K562 (cell line): ENCODE measurements around the gene PAQR4. TPM values are rescaled to one million over a fixed set of nuclear protein-coding genes. Genes with fewer than 3 reads are reported as not detected.

Source experiments
- CBFA2T3 ChIP-seq: fragments of 450-650 bp; IDR thresholded peaks from 2 replicates; pipeline ENCODE4 v1.6.1; 2017
- FOXP1 ChIP-seq: sonication (generic); formaldehyde crosslinking; IDR thresholded peaks from 2 replicates; pipeline ENCODE4 v1.8.0; 2022; ENCODE audit warnings: mild to moderate bottlenecking, missing genetic modification reagents
- MTA2 ChIP-seq: fragments of 450-650 bp; IDR thresholded peaks from 2 replicates; pipeline ENCODE4 v1.6.1; 2016; ENCODE audit warnings: low read depth
- SMC3 ChIP-seq: conservative IDR thresholded peaks from 2 replicates; pipeline ENCODE4 v1.6.1; 2011; ENCODE audit warnings: low read depth, low read length, improper control_type of control experiment; ENCODE audit not compliant: insufficient read depth
- TEAD4 ChIP-seq, 2 experiments: sonication (generic) in 1 of 2; formaldehyde crosslinking in 1 of 2; IDR thresholded peaks; 2 replicates each; pipeline versions ENCODE4 v1.6.1 to v1.8.0; 2012 to 2022; ENCODE audit warnings: borderline replicate concordance in 1 of 2, inconsistent platforms in 1 of 2, low read length in 1 of 2, mild to moderate bottlenecking in 1 of 2, missing genetic modification reagents in 1 of 2
- TFAM ChIP-seq: fragments of 250-450 bp; sonication (Bioruptor Pico); conservative IDR thresholded peaks from 2 replicates; pipeline ENCODE4 v1.5.0; 2021; ENCODE audit warnings: mild to moderate bottlenecking, moderate library complexity
- THRAP3 ChIP-seq: fragments of 450-650 bp; IDR thresholded peaks from 2 replicates; pipeline ENCODE4 v1.6.1; 2016; ENCODE audit warnings: mild to moderate bottlenecking, inconsistent platforms, borderline replicate concordance
- ZBED1 ChIP-seq: IDR thresholded peaks from 2 replicates; pipeline ENCODE4 v1.6.1; 2014
- ZNF584 ChIP-seq: fragments of 200-800 bp; sonication (Bioruptor generic); IDR thresholded peaks from 2 replicates; pipeline ENCODE4 v1.6.1; 2016; ENCODE audit warnings: low read depth, mild to moderate bottlenecking, missing genetic modification characterization, missing compliant biosample characterization
- polyA plus RNA-seq, 8 experiments: library from polyadenylated mRNA; depleted of rRNA in 4 of 8; stranded (reverse) in 5 of 8; unstranded in 3 of 8; fragments of >200 nt; fragmentation: Nextera tagmentation in 2 of 8; fragmentation: Illumina TruSeq in 1 of 8; extraction: Ambion mirVana in 2 of 8; extraction: Trizol in 1 of 8; gene quantifications; 2 replicates each; pipeline versions ENCODE4 v1.2.1 to v1.2.3, GENCODE V29; 2011 to 2014; ENCODE audit warnings: inconsistent platforms in 1 of 8, missing spikeins in 1 of 8
- total RNA-seq, 7 experiments: library from RNA; depleted of rRNA in 6 of 7; stranded (reverse); fragments of >200 nt in 6 of 7; fragmentation: Illumina TruSeq in 2 of 7; extraction: Trizol in 2 of 7; gene quantifications; 2 replicates each; pipeline versions ENCODE4 v1.2.1 to v1.2.3, GENCODE V29; 2011 to 2021; ENCODE audit warnings: low replicate concordance in 1 of 7
- TF ChIP-seq, protein P1 (sequence below): fragments of 150-350 bp; IDR thresholded peaks from 2 replicates; pipeline ENCODE4 v1.6.1; 2014; ENCODE audit warnings: low read depth, mild to moderate bottlenecking, low read length, borderline replicate concordance
- TF ChIP-seq, protein P2 (sequence below): fragments of 250-450 bp; sonication (Bioruptor Pico); IDR thresholded peaks from 2 replicates; pipeline ENCODE4 v1.4.0; 2020; ENCODE audit warnings: mild to moderate bottlenecking
- TF ChIP-seq, protein P3 (sequence below): fragments of 450-650 bp; IDR thresholded peaks from 2 replicates; pipeline ENCODE4 v1.6.1; 2016; ENCODE audit warnings: low read depth
- TF ChIP-seq, protein P4 (sequence below): sonication (generic); IDR thresholded peaks from 2 replicates; pipeline ENCODE4 v1.6.1; 2016
- TF ChIP-seq, protein P5 (sequence below): sonication (generic); formaldehyde crosslinking; IDR thresholded peaks from 2 replicates; pipeline ENCODE4 v1.9.0; 2022; ENCODE audit warnings: mild to moderate bottlenecking, missing genetic modification reagents

The PAQR4 gene
- total and polyA plus RNA-seq, 9 of the 15 experiments (the other 6 are each of a cell fraction or from before 2014, with no cell fraction given) = 0.62 to 40.4 (median 19.5) TPM

DNA sequence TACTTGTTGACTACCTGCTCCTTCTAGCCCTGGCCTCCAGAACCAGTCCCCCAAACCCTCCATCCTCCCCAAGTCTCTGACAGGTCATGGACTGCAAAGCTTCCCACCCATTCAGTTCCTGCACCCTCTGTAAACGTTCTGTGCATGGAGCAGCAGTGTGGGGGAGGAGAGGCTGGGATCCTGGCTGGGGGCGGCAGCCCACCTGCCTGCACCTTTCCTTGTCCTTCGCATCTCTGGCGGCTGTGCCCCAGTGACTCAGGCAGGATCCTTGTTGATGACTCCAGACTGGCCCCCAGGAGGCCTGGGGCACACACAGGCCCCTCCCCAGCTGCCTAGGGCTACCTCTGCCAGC is 12.7 kb downstream of the PAQR4 start (continued):
- TF ChIP-seq, protein P1, sequence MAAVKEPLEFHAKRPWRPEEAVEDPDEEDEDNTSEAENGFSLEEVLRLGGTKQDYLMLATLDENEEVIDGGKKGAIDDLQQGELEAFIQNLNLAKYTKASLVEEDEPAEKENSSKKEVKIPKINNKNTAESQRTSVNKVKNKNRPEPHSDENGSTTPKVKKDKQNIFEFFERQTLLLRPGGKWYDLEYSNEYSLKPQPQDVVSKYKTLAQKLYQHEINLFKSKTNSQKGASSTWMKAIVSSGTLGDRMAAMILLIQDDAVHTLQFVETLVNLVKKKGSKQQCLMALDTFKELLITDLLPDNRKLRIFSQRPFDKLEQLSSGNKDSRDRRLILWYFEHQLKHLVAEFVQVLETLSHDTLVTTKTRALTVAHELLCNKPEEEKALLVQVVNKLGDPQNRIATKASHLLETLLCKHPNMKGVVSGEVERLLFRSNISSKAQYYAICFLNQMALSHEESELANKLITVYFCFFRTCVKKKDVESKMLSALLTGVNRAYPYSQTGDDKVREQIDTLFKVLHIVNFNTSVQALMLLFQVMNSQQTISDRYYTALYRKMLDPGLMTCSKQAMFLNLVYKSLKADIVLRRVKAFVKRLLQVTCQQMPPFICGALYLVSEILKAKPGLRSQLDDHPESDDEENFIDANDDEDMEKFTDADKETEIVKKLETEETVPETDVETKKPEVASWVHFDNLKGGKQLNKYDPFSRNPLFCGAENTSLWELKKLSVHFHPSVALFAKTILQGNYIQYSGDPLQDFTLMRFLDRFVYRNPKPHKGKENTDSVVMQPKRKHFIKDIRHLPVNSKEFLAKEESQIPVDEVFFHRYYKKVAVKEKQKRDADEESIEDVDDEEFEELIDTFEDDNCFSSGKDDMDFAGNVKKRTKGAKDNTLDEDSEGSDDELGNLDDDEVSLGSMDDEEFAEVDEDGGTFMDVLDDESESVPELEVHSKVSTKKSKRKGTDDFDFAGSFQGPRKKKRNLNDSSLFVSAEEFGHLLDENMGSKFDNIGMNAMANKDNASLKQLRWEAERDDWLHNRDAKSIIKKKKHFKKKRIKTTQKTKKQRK = no peak
- TF ChIP-seq FOXP1 (CRISPR knock-in tag) (no peak), THRAP3 (no peak), TEAD4 (IDR thresholded peaks at IDR 0.05; ENCODE audit: low read length) (no peak), TEAD4 (CRISPR knock-in tag; IDR thresholded peaks at IDR 0.05; ENCODE audit: borderline replicate concordance) (no peak), TFAM (CRISPR knock-in tag) (no peak), MTA2 (no peak), ZBED1 (no peak), SMC3 (no peak), CBFA2T3 (no peak; the same call in 1 of the 2 replicates), ZNF584 (CRISPR knock-in tag) (no peak)
- TF ChIP-seq, protein P2, sequence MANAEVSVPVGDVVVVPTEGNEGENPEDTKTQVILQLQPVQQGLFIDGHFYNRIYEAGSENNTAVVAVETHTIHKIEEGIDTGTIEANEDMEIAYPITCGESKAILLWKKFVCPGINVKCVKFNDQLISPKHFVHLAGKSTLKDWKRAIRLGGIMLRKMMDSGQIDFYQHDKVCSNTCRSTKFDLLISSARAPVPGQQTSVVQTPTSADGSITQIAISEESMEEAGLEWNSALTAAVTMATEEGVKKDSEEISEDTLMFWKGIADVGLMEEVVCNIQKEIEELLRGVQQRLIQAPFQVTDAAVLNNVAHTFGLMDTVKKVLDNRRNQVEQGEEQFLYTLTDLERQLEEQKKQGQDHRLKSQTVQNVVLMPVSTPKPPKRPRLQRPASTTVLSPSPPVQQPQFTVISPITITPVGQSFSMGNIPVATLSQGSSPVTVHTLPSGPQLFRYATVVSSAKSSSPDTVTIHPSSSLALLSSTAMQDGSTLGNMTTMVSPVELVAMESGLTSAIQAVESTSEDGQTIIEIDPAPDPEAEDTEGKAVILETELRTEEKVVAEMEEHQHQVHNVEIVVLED = no peak
- TF ChIP-seq, protein P3, sequence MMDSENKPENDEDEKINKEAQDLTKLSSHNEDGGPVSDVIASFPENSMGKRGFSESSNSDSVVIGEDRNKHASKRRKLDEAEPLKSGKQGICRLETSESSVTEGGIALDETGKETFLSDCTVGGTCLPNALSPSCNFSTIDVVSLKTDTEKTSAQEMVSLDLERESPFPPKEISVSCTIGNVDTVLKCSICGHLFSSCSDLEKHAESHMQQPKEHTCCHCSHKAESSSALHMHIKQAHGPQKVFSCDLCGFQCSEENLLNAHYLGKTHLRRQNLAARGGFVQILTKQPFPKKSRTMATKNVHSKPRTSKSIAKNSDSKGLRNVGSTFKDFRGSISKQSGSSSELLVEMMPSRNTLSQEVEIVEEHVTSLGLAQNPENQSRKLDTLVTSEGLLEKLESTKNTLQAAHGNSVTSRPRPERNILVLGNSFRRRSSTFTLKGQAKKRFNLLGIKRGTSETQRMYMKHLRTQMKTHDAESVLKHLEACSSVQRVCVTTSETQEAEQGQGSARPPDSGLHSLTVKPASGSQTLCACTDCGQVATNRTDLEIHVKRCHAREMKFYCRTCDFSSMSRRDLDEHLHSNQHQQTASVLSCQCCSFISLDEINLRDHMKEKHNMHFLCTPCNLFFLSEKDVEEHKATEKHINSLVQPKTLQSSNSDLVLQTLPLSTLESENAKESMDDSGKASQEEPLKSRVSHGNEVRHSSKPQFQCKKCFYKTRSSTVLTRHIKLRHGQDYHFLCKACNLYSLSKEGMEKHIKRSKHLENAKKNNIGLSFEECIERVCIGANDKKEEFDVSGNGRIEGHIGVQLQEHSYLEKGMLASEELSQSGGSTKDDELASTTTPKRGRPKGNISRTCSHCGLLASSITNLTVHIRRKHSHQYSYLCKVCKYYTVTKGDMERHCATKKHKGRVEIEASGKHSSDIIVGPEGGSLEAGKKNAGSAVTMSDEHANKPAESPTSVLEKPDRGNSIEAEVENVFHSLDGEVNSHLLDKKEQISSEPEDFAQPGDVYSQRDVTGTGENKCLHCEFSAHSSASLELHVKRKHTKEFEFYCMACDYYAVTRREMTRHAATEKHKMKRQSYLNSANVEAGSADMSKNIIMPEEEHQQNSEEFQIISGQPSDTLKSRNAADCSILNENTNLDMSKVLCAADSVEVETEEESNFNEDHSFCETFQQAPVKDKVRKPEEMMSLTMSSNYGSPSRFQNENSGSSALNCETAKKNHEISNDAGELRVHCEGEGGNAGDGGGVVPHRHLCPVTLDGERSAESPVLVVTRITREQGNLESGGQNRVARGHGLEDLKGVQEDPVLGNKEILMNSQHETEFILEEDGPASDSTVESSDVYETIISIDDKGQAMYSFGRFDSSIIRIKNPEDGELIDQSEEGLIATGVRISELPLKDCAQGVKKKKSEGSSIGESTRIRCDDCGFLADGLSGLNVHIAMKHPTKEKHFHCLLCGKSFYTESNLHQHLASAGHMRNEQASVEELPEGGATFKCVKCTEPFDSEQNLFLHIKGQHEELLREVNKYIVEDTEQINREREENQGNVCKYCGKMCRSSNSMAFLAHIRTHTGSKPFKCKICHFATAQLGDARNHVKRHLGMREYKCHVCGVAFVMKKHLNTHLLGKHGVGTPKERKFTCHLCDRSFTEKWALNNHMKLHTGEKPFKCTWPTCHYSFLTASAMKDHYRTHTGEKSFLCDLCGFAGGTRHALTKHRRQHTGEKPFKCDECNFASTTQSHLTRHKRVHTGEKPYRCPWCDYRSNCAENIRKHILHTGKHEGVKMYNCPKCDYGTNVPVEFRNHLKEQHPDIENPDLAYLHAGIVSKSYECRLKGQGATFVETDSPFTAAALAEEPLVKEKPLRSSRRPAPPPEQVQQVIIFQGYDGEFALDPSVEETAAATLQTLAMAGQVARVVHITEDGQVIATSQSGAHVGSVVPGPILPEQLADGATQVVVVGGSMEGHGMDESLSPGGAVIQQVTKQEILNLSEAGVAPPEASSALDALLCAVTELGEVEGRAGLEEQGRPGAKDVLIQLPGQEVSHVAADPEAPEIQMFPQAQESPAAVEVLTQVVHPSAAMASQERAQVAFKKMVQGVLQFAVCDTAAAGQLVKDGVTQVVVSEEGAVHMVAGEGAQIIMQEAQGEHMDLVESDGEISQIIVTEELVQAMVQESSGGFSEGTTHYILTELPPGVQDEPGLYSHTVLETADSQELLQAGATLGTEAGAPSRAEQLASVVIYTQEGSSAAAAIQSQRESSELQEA = no peak
- TF ChIP-seq, protein P4, sequence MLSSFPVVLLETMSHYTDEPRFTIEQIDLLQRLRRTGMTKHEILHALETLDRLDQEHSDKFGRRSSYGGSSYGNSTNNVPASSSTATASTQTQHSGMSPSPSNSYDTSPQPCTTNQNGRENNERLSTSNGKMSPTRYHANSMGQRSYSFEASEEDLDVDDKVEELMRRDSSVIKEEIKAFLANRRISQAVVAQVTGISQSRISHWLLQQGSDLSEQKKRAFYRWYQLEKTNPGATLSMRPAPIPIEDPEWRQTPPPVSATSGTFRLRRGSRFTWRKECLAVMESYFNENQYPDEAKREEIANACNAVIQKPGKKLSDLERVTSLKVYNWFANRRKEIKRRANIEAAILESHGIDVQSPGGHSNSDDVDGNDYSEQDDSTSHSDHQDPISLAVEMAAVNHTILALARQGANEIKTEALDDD = no peak; the same call in 1 of the 2 replicates
- TF ChIP-seq, protein P5, sequence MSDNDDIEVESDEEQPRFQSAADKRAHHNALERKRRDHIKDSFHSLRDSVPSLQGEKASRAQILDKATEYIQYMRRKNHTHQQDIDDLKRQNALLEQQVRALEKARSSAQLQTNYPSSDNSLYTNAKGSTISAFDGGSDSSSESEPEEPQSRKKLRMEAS (CRISPR knock-in tag) = no peak
